ENCODE measurements around the gene DNMT3A.

DNMT3A gene

GRCh38 chr2:25338401-25338800, 3.3 kb downstream of the DNMT3A start:
- no peak for TF ChIP-seq CTCF (IDR thresholded peaks at IDR 0.05; ENCODE audit: low read depth, low read length)
- DNase-seq (ENCODE audit: extremely low read depth, low read depth): no peak

GRCh38 chr2:25337891-25338290, 3.8 kb downstream of the DNMT3A start:
- no peak for DNase-seq (ENCODE audit: extremely low read depth, low read depth)
- no peak for TF ChIP-seq CTCF (IDR thresholded peaks at IDR 0.05; ENCODE audit: low read depth, low read length)

GRCh38 chr2:25337276-25337675, 4.4 kb downstream of the DNMT3A start:
- TF ChIP-seq CTCF (IDR thresholded peaks at IDR 0.05; ENCODE audit: low read depth, low read length): no peak

GRCh38 chr2:25336383-25336841, 5.3 kb downstream of the DNMT3A start:
- DNase-seq (ENCODE audit: extremely low read depth, low read depth): no peak
- no peak for TF ChIP-seq CTCF (IDR thresholded peaks at IDR 0.05; ENCODE audit: low read depth, low read length)

More at GRCh38 chr2:25337276-25337675, 4.4 kb downstream of the DNMT3A start:
- DNase-seq (ENCODE audit: extremely low read depth, low read depth): no peak

- no peak for DNase-seq (ENCODE audit: extremely low read depth, low read depth)
- TF ChIP-seq CTCF (IDR thresholded peaks at IDR 0.05; ENCODE audit: low read depth, low read length): no peak
Observed at GRCh38 chr2:25335971-25336370, 5.8 kb downstream of the DNMT3A start.

- no peak for TF ChIP-seq CTCF (IDR thresholded peaks at IDR 0.05; ENCODE audit: low read depth, low read length)
- no peak for DNase-seq (ENCODE audit: extremely low read depth, low read depth)
Observed at GRCh38 chr2:25335204-25335603, 6.5 kb downstream of the DNMT3A start.

- TF ChIP-seq CTCF (IDR thresholded peaks at IDR 0.05; ENCODE audit: low read depth, low read length): no peak
- DNase-seq (ENCODE audit: extremely low read depth, low read depth): no peak
Observed at GRCh38 chr2:25334482-25334881, 7.2 kb downstream of the DNMT3A start.

Data from AG09319 (cell line).